ENCODE measurements around the gene TUBB3.
"Not testable (repeated sequence)": the region's sequence is repeated elsewhere in the genome, so short reads cannot be mapped to it uniquely, and the experiment has no call there.

The TUBB3 gene

DNA sequence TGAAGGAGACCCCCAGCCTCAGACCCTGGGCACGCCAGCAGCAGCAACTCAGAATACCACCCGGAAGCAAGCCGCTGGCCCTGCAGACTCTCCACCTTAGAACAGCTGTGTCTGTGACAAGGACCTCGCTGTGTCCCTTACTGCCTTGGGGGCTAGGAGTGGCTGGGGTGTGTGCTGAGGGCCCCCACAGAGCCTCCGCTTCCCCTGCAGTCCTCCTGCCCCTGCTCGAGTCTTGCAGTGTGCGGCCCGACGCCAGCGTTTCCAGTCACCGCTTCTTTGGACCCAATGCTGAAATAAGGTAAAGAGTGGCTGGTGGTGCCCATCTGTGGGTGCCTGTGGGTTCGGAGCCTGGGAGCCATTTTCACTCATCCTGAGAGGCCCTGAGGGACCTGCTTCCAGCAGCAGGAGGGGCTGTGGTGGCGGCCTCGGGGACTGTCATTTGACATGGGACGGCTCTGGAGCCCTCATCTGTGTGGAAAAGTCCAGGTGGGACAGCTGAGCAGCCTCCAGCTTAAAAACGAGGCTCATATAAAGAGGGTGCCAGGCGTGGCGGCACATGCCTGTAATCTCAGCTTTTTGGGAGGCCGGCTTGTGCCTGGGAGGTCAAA, 19.1 kb upstream of the TUBB3 start:
- no peak for DNase-seq

GRCh38 chr16:89904606-89905510, 18.3 kb upstream of the TUBB3 start:
- no peak for DNase-seq

DNA sequence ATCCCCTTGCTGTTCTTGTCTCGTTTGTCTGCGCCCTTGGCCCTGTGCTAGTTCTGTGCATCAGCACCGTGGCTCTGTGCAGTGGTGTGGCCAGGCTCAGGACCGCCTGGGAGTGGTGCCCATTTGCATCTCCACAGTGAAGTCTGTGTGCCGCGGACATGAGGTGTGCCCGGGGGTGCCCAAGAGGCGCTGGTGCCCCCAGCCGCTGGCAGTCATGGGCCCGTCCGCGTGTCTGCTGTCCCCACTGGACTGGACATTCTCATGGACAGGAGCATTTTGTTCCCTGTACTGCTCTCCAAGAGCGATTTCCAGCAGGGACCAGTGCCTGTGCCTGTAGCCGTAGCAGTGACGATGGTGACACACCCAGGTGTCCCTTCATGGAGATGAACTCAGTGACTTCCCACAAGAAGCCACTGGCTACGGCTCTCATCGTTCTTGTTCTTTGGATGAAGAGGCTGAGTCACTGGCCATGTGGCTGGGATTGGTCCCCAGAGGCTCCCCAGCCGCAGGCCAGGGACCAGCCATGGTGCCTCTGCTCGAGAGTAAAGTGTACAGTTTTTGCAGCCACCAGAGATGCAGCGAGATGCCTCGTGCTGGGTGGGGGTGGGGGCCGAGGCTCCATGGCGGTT, 17.5 kb upstream of the TUBB3 start:
- no peak for DNase-seq

DNA sequence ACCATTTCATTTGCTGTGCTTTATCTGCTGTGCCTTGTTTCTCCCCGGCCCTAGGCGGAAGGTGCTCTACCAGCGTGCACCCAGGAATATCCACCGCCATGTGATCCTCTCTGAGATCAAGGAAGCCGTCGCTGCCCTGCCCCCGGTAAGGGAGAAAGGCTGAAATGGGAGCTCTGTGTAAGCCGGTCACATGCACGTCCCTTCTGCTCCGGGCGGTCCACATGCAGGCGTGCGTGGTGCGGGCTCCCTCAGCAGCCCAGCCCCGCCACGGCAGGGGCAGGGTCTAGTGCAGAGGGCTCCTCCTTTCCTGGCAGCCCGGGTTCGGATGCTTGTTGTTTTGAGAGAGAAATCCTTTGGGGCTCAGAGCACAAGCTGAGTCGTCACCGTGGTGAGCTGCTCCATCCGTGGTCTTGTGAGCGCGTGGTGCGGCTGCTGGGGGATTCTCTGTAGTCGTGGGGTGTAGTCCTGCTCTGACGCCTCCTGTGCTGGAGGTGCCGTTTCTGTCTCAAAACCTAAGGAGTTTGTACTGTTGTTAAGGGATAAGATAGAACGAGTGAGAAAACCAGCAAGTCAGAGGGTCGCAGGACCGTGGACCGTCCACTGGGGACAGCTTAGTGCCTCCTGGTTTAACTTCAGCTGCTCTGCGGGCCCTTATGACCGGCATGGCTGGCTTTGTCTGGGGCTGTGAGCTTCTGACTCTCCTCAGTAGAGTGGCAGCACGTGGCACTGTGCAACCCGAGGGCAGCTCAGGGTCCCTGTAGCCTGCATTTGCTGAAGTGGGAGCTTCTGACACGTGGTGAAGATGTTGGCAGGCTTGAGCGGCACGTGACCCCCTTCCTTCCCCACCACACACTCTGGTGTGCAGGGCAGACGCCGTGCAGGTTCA, 16.8 kb upstream of the TUBB3 start:
- DNase-seq: no peak

DNA sequence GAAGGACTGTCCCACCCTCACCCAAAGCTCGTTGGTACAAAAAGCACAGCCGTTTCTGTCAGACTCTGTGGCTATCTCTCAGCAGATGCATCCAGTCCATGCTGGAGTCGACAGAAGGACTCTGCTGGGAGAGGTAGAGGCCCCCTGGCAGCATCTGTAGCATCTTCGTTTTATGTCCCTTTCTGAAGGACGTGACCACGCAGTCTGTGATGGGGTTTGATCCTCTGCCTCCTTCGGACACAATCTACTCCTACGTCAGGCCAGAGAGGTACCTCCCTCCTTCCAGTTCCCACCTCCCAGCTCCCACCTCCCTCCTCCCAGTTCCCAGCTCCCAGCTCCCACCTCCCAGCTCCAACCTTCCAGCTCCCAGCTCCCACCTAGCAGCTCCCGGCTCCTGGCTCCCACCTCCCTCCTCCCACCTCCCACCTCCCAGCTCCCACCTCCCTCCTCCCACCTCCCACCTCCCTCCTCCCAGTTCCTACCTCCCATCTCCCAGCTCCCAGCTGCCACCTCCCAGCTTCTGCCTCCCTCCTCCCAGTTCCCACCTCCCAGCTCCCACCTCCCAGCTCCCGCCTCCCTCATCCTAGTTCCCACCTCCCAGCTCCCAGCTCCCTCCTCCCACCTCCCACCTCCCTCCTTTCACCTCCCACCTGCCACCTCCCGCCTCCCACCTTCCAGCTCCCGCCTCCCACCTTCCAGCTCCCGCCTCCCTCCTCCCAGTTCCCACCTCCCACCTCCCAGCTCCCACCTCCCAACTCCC, 15.9 kb upstream of the TUBB3 start:
- DNase-seq: no peak

- no peak for DNase-seq
Measured at GRCh38 chr16:89908236-89908635, 14.9 kb upstream of the TUBB3 start.

DNA sequence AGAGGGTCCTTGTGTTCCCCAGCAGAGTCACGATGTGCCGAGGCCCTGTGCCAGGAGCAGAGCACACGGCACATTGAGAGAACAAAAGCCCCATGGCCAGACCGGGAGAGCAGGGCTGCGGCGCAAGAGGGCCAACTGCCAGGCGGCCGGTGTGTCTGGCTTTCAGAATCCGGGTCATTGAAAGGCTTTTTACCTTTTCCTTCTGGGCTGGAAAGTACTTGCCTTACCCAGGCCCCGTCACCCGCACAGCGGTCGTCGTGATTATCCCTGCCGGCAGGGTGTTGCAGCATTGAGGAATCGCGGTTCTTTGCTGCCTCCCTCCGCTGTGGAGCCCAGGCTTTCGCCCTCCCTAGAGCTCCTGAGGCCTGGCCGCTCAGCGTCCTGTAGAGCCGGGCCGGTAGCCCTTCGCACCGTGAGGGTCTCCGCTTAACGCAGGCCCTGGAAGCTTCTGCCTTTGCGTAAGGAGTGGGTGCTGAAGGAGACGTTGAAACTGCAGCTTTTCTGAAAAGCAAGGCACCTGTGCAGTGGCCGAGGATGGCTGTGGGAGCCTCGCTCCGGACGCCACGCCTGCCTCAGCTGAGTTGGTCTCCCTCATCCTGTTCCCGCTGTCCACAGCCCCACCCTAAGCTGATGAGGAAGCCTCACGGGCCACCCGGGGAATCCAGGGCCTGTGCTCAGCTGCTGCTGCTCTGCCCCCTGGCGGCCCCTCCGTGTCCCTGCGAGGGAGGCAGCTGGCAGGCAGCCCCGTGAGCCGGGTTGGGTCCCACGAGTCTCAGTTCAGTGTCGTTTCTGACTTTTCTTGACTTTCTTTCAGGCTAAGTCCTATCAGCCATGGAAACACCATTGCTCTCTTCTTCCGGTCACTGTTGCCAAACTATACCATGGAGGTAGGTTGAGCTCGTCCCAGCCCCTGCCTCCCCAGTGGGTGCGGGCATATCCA, 13.1 kb upstream of the TUBB3 start:
- DNase-seq: peak; percentile 44

- DNase-seq: no peak
Measured at GRCh38 chr16:89910717-89911354, 12.3 kb upstream of the TUBB3 start.

DNA sequence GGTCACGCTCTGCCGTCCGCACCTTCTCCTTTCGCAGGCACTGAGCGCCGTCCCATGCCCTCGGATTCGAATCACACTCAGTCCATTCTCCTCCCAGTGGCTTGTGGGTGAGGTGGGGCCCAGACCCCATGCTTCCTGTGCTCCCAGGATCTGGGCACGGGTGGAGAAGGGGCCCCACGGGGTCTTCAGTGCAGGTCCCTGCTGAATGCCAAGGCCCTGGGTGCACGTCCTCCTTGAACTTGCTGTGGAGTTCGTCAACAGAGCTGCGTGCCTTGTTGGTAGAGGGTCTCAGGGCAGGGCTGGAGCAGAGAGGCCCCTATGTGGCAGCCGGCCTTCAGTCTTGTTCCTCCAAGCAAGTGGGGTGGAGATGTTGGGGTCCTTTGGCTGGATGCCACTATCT, 11.8 kb upstream of the TUBB3 start:
- DNase-seq: no peak

DNA sequence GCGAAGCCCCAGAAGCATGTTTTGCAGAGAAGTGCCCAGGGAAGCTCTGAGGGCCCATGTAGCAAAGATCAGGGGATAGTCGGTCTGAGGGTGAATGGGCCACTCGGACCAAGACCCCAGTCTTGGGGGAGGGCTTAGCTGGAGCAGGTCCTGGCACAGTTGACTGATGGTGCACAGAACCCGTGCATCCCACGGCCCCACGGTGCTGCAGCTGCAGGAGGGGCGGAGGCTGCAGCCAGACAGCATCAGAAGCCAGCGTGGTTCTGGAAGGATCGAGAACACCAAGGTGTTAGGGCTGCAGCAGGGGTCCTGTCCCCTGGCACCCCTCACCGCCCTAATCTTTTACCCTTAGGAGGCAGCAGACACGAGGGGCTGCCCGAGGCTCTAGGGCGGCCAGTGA, 11.0 kb upstream of the TUBB3 start:
- DNase-seq: no peak

DNA sequence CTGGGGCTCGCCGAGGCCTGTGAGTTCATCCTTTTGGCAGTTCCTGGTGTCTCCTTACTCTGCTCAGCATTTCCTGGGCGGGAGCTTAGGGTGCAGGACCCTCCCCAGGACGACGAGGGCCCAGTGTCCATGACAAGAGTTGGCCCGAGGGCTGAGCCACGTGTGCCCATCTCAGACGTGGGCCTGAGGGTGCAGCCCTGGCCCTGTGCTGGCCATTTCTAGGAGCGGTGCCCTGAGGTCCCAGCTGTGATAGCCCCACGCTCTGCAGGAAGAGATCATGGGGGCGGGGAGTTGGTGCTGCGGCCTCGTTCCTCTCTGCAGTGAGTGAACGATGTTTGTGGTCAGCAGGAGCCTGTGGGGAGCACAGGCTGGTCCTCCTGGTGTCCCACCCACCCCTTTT, 10.5 kb upstream of the TUBB3 start:
- no peak for DNase-seq

DNA sequence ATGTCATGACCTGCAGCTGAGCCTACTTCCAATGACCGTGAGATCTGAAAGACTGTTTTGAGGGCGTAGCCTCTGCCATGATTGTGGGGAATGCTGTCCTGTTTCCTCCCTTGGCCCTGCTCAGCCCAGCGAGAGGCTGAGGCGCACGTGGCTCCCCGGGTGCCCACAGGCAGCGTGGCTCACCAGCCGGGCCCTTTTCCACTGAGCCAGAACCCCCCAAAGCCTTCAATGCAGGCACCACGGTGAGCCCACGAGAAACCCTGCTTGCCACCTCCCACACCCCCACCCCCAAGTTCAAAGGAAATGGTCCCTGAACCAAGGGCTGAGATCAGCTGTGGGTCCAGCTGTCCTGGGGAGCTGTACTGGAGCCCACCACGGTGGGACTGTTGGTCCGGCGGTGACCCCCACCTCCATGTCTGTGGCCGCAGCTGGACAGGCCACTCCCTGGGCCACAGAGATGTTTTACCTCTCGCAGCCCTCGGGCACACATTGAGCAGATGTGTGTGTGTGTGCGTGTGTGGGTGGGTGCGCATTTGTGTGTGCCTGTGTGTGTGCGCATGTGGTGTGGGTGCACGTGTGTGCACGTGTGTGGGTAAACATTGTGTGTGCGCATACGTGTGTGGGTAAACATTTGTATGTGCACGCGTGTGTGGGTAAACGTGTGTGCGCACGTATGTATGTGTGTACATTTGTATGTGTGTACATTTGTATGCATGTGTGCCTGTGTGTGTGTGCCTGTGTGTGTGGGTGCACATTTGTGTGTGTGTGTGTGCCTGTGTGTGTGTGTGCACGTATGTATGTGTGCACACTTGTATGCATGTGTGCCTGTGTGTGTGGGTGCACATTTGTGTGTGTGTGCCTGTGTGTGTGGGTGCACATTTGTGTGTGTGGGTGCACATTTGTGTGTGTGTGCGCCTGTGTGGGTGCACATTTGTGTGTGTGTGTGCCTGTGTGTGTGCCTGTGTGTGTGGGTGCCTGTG, 9.4 kb upstream of the TUBB3 start:
- no peak for DNase-seq

- not testable (repeated sequence) for DNase-seq
Measured at GRCh38 chr16:89914642-89915285, 8.4 kb upstream of the TUBB3 start.

DNA sequence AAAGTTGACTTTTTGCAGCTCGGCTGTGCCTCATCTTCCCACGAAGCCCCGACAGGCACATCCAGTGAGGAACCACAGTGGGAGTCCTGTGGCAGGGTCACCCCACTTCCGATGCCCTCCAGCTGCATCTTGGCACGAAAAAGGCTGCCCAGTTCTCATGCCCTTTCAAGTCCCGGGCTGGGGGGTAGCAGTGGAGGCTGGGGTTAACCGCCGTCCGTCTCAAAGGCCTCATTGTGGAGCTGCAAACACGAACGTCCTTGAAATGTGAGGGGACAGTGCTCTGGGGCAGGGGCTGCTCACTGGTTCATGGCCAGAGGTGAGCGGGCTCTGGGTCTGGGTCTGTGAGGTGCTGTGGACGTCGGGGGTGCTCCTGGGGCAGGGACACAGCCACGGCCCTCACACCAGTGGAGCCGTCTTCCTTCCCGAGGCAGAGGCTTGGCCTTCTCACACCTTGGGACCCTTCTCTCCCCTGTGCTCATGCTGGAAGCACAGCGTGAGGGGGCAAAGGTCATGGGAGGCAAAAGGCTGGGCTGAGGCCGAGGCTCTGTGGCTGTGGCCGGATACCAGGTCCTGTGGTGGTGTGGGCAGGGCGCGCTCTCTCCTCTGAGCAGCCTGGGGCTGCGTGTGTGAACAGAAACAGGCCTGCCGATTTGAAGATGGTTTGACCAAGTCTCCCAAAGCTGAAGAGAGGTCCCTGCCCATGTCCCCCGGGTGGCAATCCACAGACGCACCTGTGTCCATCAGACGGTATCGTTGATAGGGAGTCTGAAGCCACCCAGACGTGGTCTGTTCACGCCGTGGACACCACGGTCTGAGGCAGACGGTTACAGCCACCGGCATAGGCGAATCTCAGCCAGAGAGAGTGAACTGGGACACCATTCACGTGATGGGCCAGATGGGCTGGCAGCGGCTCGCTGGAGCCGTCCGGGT, 7.6 kb upstream of the TUBB3 start:
- DNase-seq: no peak

- DNase-seq: peak; percentile 92
Measured at GRCh38 chr16:89917773-89918452, 5.2 kb upstream of the TUBB3 start.

DNA sequence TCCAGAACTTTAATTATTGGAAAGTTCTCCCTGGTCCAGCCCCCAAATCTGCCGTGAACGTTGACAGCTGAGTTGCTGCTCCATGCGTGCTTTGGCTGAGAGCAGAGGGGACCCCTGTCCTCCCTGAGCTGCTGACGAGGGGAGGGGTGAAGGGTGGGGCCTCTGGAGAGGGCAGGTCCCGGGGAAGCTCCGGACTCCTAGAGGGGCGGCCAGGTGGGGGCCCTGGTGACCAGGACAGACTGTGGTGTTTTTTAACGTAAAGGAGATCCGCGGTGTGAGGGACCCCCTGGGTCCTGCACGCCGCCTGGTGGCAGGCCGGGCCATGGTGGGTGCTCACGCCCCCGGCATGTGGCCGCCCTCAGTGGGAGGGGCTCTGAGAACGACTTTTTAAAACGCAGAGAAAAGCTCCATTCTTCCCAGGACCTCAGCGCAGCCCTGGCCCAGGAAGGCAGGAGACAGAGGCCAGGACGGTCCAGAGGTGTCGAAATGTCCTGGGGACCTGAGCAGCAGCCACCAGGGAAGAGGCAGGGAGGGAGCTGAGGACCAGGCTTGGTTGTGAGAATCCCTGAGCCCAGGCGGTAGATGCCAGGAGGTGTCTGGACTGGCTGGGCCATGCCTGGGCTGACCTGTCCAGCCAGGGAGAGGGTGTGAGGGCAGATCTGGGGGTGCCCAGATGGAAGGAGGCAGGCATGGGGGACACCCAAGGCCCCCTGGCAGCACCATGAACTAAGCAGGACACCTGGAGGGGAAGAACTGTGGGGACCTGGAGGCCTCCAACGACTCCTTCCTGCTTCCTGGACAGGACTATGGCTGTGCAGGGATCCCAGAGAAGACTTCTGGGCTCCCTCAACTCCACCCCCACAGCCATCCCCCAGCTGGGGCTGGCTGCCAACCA, 4.4 kb upstream of the TUBB3 start, which contains the start of gene MC1R:
Gene MC1R (plus strand): TSS at position 410 of the 895 bp plus-strand sequence. CDS start 397 bp downstream, at position 807.
- DNase-seq: peak; percentile 61
